ENCODE data around the gene DSTN.

GRCh38 chr20:17583126-17583525 lies 13.3 kb downstream of the DSTN start:
- TF ChIP-seq PPARA (CRISPR knock-in tag; IDR thresholded peaks at IDR 0.05; ENCODE audit: borderline replicate concordance) (no peak), PATZ1 (CRISPR knock-in tag; IDR thresholded peaks at IDR 0.05; ENCODE audit: borderline replicate concordance) (no peak), BACH2 (CRISPR knock-in tag; IDR thresholded peaks at IDR 0.05; ENCODE audit: borderline replicate concordance) (no peak), CREB5 (CRISPR knock-in tag; IDR thresholded peaks at IDR 0.05; ENCODE audit: low read depth) (no peak), RARB (CRISPR knock-in tag; IDR thresholded peaks at IDR 0.05) (no peak), ISL1 (CRISPR knock-in tag; IDR thresholded peaks at IDR 0.05) (no peak), TOX (CRISPR knock-in tag; IDR thresholded peaks at IDR 0.05; ENCODE audit: borderline replicate concordance) (no peak), TSHZ2 (CRISPR knock-in tag; IDR thresholded peaks at IDR 0.05) (no peak), ZNF70 (CRISPR knock-in tag; IDR thresholded peaks at IDR 0.05) (no peak)
